GM20431 (cell line): ENCODE data around the gene DGKD.

Experiments used
- in situ Hi-C: fragments of 300-500 bp; cut with MseI, MboI; formaldehyde crosslinking; loops from one replicate; pipeline ENCODE4 v1.15.0; 2020; ENCODE audit warnings: low sequenced_read_pairs; ENCODE audit not compliant: unreplicated experiment

The DGKD gene

GRCh38 chr2:233450864-233451575, 96.7 kb downstream of the DGKD start:
- in situ Hi-C loops, result loop anchor here (25.0 kb wide), 1 partner anchor 261 kb away; the partner anchor contains the start of genes UGT1A4 and UGT1A5

- in situ Hi-C loops, result loop anchor here (25.0 kb wide), 1 partner anchor 260 kb away; the partner anchor contains the start of genes UGT1A4 and UGT1A5
These were observed 97.7 kb downstream of the DGKD start for GRCh38 chr2:233451950-233452349.

- in situ Hi-C loops, result loop anchor here (25.0 kb wide), 1 partner anchor 259 kb away; the partner anchor contains the start of genes UGT1A4 and UGT1A5
These were observed 99.0 kb downstream of the DGKD start for GRCh38 chr2:233453111-233453915.

GRCh38 chr2:233453916-233454315, 99.6 kb downstream of the DGKD start:
- in situ Hi-C loops, result loop anchor here (25.0 kb wide), 1 partner anchor 258 kb away; the partner anchor contains the start of genes UGT1A4 and UGT1A5

GRCh38 chr2:233455006-233455405, 100.7 kb downstream of the DGKD start:
- in situ Hi-C loops, result loop anchor here (25.0 kb wide), 1 partner anchor 257 kb away; the partner anchor contains the start of genes UGT1A4 and UGT1A5

- in situ Hi-C loops, result loop anchor here (25.0 kb wide), 1 partner anchor 257 kb away; the partner anchor contains the start of genes UGT1A4 and UGT1A5
These were observed 101.2 kb downstream of the DGKD start for GRCh38 chr2:233455491-233455890.

GRCh38 chr2:233456111-233456510, 101.8 kb downstream of the DGKD start:
- in situ Hi-C loops, result loop anchor here (25.0 kb wide), 1 partner anchor 256 kb away; the partner anchor contains the start of genes UGT1A4 and UGT1A5

- in situ Hi-C loops, result loop anchor here (25.0 kb wide), 1 partner anchor 255 kb away; the partner anchor contains the start of genes UGT1A4 and UGT1A5
These were observed 102.6 kb downstream of the DGKD start for GRCh38 chr2:233456934-233457333.

- in situ Hi-C loops, result loop anchor here (25.0 kb wide), 1 partner anchor 255 kb away; the partner anchor contains the start of genes UGT1A4 and UGT1A5
These were observed 103.1 kb downstream of the DGKD start for GRCh38 chr2:233457356-233457755.

- in situ Hi-C loops, result loop anchor here (25.0 kb wide), 1 partner anchor 254 kb away; the partner anchor contains the start of genes UGT1A4 and UGT1A5
These were observed 103.8 kb downstream of the DGKD start for GRCh38 chr2:233458031-233458610.

- in situ Hi-C loops, result loop anchor here (25.0 kb wide), 1 partner anchor 253 kb away; the partner anchor contains the start of genes UGT1A4 and UGT1A5
These were observed 104.5 kb downstream of the DGKD start for GRCh38 chr2:233458826-233459225.

- in situ Hi-C loops, result loop anchor here (25.0 kb wide), 1 partner anchor 253 kb away; the partner anchor contains the start of genes UGT1A4 and UGT1A5
These were observed 105.1 kb downstream of the DGKD start for GRCh38 chr2:233459426-233459825.

GRCh38 chr2:233460726-233461441, 106.6 kb downstream of the DGKD start:
- in situ Hi-C loops, result loop anchor here (25.0 kb wide), 1 partner anchor 251 kb away; the partner anchor contains the start of genes UGT1A4 and UGT1A5

GRCh38 chr2:233461481-233461891, 107.2 kb downstream of the DGKD start:
- in situ Hi-C loops, result loop anchor here (25.0 kb wide), 1 partner anchor 251 kb away; the partner anchor contains the start of genes UGT1A4 and UGT1A5

- in situ Hi-C loops, result loop anchor here (25.0 kb wide), 1 partner anchor 250 kb away; the partner anchor contains the start of genes UGT1A4 and UGT1A5
These were observed 108.0 kb downstream of the DGKD start for GRCh38 chr2:233462202-233462785.

GRCh38 chr2:233462826-233463470, 108.7 kb downstream of the DGKD start:
- in situ Hi-C loops, result loop anchor here (25.0 kb wide), 1 partner anchor 249 kb away; the partner anchor contains the start of genes UGT1A4 and UGT1A5

- in situ Hi-C loops, result loop anchor here (25.0 kb wide), 1 partner anchor 249 kb away; the partner anchor contains the start of genes UGT1A4 and UGT1A5
These were observed 109.3 kb downstream of the DGKD start for GRCh38 chr2:233463586-233463985.

- in situ Hi-C loops, result loop anchor here (25.0 kb wide), 1 partner anchor 248 kb away; the partner anchor contains the start of genes UGT1A4 and UGT1A5
These were observed 109.8 kb downstream of the DGKD start for GRCh38 chr2:233464056-233464455.
